BLaER1 (cell line): ENCODE data around the gene LSP1.
"Not testable (repeated sequence)": the region's sequence is repeated elsewhere in the genome, so short reads cannot be mapped to it uniquely, and the experiment has no call there.

ENCODE experiments used
- H3K27ac ChIP-seq: shearing (Covaris generic); formaldehyde crosslinking; 2 replicates; pipeline ENCODE4 v1.8.1; 2022
- H3K27me3 ChIP-seq: shearing (Covaris generic); formaldehyde crosslinking; 2 replicates; pipeline ENCODE4 v1.8.1; 2022
- H3K36me3 ChIP-seq: shearing (Covaris generic); formaldehyde crosslinking; 2 replicates; pipeline ENCODE4 v1.8.1; 2022
- H3K4me1 ChIP-seq: shearing (Covaris generic); formaldehyde crosslinking; 2 replicates; pipeline ENCODE4 v1.8.1; 2022
- H3K4me2 ChIP-seq: shearing (Covaris generic); formaldehyde crosslinking; 2 replicates; pipeline ENCODE4 v1.8.1; 2022
- H3K4me3 ChIP-seq: shearing (Covaris generic); formaldehyde crosslinking; 2 replicates; pipeline ENCODE4 v1.8.1; 2022
- H3K9ac ChIP-seq: shearing (Covaris generic); formaldehyde crosslinking; 2 replicates; pipeline ENCODE4 v1.8.1; 2022
- H3K9me3 ChIP-seq: shearing (Covaris generic); formaldehyde crosslinking; 2 replicates; pipeline ENCODE4 v1.8.1; 2022
- H4K20me1 ChIP-seq: shearing (Covaris generic); formaldehyde crosslinking; 2 replicates; pipeline ENCODE4 v1.8.1; 2022
- Cebpa-rat ChIP-seq: shearing (Covaris generic); IDR thresholded peaks from 2 replicates; pipeline ENCODE4 v1.8.1; 2022

The LSP1 gene

DNA sequence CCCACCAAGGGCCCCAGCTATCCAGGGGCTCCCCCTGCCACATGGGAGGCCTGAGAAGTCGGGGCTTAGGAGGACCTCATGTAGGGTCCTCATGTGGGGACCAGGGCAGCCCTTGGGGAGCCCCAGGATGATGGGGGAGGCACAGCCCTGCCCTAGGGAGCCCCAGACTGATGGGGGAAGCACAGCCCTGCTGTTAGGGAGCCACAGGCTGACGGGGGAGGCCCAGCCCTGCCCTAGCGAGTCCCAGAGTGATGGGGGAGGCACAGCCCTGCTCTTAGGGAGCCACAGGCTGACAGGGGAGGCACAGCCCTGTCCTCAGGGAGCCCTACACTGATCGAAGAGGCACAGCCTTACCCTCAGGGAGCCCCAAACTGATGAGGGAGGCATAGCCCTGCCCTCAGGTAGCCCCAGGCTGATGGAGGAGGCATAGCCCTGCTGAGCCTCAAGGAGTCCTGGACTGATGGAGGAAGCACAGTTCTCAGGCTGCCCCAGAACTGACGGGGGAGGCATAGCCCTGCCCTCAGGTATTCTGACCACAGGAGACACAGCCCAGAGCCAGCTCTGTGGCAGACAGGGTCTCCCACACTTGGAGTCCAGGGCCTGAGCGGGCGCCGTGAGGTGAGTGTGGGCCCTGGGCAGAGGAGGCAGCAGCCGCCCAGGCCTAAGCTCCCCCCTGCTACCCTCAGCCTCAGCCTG, 28.0 kb downstream of the LSP1 start:
- no peaks in the 10 kb centered on the region for H3K27me3 ChIP-seq
- H3K4me3 ChIP-seq: 0 out of 2 replicates have a peak overlapping the region, but pooled peaks have one; percentile 42
- peaks cover 11% of the 10 kb centered on the region; the same call in 1 of the 2 replicates for H4K20me1 ChIP-seq
- H3K36me3 ChIP-seq: no peaks in the 10 kb centered on the region
- no peaks in the 10 kb centered on the region for H3K9me3 ChIP-seq
- H3K4me2 ChIP-seq: peak overlapping the region; percentile 94
- peak overlapping the region; percentile 65 for H3K9ac ChIP-seq
- no peak for TF ChIP-seq Cebpa-rat
- peak overlapping the region; percentile 88 for H3K27ac ChIP-seq
- H3K4me1 ChIP-seq: peaks cover 82% of the 10 kb centered on the region

DNA sequence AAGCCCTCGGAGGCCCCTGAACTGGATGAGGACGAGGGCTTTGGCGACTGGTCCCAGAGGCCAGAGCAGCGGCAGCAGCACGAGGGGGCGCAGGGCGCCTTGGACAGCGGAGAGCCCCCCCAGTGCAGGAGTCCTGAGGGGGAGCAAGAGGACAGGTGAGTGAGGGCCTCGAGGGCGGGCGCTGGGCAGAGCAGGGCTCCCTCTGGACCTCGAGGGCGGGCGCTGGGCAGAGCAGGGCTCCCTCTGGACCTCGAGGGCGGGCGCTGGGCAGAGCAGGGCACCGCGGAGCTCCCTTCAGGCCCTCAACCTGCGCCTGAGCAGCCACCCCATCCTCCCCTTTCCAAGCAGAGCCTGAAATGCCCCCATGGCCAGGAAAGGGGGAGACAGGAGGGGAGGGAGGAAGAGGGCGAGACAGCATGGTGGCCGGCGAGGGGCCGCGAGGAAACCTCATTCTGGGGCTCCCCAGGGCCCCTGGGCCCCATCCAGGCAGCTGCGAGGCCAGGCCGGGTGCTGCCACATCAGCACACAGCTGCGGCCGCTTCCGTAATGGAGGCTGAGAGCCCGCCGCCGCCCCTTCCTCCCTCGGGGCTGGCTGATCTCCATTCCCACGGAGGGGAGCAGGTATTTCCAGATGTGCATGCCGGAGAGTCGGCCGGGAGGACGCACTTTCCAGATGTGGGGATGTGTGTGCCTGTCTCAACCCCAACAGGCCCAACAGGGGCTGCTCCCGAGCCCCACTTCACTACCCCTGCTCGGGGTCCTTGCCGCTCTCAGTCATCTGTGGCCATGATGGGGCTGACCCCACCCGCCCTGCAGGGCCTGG, 28.8 kb downstream of the LSP1 start:
- 0 out of 2 replicates have a peak, but pooled peaks cover 6% of the 10 kb centered on the region for H4K20me1 ChIP-seq
- H3K4me3 ChIP-seq: peak overlapping the region; percentile 42
- no peak for TF ChIP-seq Cebpa-rat
- H3K9ac ChIP-seq: peak overlapping the region; percentile 65
- no peaks in the 10 kb centered on the region for H3K36me3 ChIP-seq
- no peaks in the 10 kb centered on the region for H3K27me3 ChIP-seq
- peaks cover 74% of the 10 kb centered on the region for H3K4me1 ChIP-seq
- H3K4me2 ChIP-seq: peak overlapping the region; percentile 94
- no peaks in the 10 kb centered on the region for H3K9me3 ChIP-seq
- peak overlapping the region; percentile 88 for H3K27ac ChIP-seq

DNA sequence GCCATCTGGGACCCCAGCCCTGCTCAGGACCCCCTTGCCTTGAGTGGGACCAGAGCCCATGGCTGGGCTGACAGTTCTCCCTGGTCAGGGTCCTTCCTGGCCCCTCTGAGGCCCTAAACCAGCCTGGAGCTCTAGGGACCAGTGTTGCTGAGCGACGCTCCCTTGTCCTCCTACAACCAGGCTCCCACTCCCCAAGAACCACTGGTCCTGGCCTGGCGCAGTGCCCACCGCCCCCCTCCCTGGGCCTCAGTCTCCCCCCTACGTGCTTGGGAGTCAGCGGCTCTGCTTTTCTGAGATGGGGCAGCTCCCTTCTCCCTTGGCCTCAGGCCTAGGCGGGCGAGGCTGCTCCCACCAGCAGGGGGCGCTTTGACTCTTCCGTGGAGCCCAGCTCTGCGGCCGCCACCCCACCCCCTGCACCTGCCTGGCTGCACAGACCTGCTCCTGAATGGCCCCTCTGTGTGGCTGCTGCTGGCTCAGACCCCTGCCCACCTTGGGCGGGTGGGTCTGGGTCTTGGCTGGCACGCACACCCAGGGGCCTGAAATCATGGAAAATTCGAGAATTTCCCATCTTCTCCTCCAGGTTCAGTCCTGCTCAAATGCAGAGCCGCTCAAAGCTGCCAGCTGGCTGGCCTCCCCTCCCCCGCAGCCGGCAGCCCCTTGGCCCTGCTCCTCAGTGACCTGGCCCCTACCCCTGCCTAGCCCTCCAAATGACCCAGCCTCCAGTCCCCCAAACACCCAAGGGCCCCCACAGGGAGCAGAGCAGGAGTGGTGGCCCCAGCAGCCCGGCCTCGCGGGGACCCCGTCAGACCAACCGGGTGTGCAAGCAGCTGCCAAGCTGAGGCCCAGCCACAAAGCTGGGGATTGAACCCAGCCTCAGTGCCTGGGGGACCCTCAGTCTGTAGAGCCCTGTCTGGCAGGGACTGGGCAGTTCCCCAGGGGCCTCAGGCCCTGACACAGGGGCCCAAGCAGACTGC, 29.7 kb downstream of the LSP1 start:
- 0 out of 2 replicates have a peak, but pooled peaks cover 6% of the 10 kb centered on the region for H4K20me1 ChIP-seq
- H3K4me3 ChIP-seq: peak overlapping the region; percentile 42
- H3K36me3 ChIP-seq: no peaks in the 10 kb centered on the region
- H3K4me2 ChIP-seq: peak overlapping the region; percentile 94
- H3K9ac ChIP-seq: peak overlapping the region; percentile 43; the same call in 1 of the 2 replicates
- no peaks in the 10 kb centered on the region for H3K27me3 ChIP-seq
- no peaks in the 10 kb centered on the region for H3K9me3 ChIP-seq
- peaks cover 69% of the 10 kb centered on the region for H3K4me1 ChIP-seq
- peak overlapping the region; percentile 88 for H3K27ac ChIP-seq
- TF ChIP-seq Cebpa-rat: no peak

DNA sequence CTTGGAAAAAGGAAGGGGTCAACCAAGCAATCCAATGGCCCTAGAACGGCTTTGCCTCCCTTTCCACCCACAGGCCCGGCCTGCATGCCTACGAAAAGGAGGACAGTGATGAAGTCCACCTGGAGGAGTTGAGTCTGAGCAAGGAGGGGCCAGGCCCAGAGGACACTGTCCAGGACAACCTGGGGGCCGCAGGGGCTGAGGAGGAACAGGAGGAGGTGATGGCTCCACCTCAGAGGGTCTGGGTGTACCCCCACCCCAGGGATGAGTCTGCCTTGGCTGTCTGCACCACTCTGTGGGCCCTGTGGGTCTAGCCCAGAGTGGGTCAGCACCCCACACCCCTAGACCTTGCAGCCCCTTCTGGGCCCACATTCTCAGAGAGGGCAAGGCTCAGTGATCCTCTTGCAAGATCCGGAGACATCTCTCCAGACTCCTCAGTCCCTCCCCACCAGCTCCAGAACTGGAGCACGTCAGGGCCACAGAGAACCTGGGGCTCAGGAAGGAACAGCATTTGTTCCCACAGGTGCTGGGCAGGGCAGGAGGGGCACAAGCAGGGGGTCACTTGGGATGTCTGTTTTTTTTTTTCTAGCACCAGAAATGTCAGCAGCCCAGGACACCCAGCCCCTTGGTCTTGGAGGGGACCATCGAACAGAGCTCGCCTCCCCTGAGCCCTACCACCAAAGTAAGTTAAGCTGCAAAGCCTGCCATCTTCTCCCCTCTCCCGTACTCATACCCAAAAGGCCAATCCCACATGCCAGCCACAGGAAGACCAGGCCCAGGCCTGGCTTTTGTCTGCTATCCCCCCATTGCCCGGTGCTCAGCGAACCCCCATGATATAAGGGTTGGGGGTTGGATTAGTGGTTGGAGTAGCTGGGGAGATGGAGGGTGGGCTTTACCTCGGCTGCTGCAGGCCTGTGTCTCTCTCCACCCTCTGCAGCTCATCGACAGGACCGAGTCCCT, 30.7 kb downstream of the LSP1 start:
- TF ChIP-seq Cebpa-rat: no peak
- Histone ChIP-seq H3K27ac (peak overlapping the region; percentile 39; the same call in 1 of the 2 replicates), H4K20me1 (0 out of 2 replicates have a peak, but pooled peaks cover 6% of the 10 kb centered on the region), H3K4me2 (peak overlapping the region; percentile 94), H3K4me3 (no peak overlapping the region), H3K27me3 (no peaks in the 10 kb centered on the region), H3K4me1 (peaks cover 70% of the 10 kb centered on the region), H3K9ac (no peak overlapping the region), H3K9me3 (no peaks in the 10 kb centered on the region), H3K36me3 (no peaks in the 10 kb centered on the region)

DNA sequence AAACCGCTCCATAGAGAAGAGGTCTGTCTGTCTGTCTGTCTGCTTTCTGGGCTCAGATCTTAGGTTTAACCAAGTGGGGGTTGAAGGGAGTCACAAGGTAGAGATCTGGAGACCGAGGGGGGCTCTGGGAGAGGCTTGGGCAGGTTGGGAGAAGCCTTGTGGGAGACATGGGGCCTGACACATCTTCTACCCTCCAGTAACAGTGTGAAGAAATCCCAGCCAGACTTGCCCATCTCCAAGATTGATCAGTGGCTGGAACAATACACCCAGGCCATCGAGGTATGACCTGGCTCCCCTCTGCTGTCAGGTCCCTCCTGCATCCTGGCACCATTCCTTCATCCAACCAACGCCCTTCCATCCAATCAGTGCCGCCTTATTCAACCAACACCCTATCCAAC, 31.4 kb downstream of the LSP1 start:
- Histone ChIP-seq H3K27me3 (no peaks in the 10 kb centered on the region), H3K4me3 (no peak overlapping the region), H3K9me3 (no peaks in the 10 kb centered on the region), H4K20me1 (0 out of 2 replicates have a peak, but pooled peaks cover 6% of the 10 kb centered on the region), H3K9ac (no peak overlapping the region), H3K4me2 (0 out of 2 replicates have a peak overlapping the region, but pooled peaks have one; percentile 94), H3K27ac (no peak overlapping the region), H3K4me1 (peaks cover 72% of the 10 kb centered on the region), H3K36me3 (no peaks in the 10 kb centered on the region)
- TF ChIP-seq Cebpa-rat: no peak

DNA sequence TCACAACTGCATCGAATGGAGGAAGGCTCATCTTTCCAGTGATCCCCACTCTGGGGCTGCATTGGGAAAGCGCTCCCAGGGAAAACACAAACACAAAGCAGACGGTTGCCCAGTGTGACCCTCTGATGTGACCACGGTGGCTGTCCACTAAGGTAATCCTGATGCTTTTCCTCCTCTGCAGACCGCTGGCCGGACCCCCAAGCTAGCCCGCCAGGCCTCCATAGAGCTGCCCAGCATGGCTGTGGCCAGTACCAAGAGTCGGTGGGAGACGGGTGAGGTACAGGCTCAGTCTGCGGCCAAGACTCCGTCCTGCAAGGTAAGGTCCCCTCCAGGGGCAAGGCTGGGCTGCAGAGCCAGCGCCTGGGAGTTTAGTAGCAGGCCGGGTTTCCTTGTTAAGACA, 33.7 kb downstream of the LSP1 start:
- not testable (repeated sequence) for H3K27me3 ChIP-seq, H3K9ac ChIP-seq, H3K9me3 ChIP-seq, H3K36me3 ChIP-seq, H3K4me2 ChIP-seq, H3K4me3 ChIP-seq, H3K27ac ChIP-seq, H4K20me1 ChIP-seq
- peaks cover 72% of the 10 kb centered on the region for H3K4me1 ChIP-seq

DNA sequence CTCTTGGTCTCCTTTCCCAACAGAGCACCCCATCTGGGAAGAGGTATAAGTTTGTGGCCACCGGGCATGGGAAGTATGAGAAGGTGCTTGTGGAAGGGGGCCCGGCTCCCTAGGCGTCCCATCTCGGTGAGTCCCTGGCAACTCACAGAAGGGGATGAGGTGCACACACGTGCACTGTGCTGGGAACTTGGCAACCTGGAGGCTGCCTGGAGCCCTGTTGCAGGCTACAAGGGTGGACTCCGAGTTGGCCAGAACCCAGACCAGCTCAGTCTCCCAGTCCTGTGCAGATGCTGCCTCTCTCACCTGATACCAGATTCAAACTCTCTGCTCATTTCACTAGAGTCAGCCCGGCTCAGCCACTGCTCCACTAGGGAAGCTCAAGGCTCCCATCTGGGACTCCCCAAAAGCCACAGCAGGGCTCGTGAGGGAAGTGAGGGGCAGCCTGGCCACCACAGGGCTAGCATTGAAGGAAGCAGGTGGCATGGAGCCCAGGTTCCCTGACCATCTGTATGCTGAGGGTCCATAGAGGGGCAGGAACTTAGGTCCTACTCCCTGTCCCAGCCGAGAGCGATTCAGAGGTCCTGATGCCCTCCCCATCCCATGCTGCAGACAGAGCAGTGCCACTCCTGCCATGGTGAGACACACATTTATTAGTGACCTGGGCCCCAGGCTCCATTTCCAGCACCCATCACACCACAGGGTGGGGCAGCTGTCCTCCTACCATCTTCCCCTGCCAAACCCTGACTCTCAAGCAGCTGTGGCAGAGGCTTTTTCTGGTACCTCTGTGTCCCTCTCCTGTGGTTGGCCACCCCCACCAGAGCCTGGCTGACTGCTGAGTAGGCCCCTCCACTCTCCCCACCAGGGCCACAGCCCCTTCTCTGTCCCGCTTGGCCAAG, 34.8 kb downstream of the LSP1 start:
- peak overlapping the region; percentile 79 for H3K9ac ChIP-seq
- H3K27ac ChIP-seq: peak overlapping the region; percentile 89
- peak overlapping the region; percentile 99 for H3K4me2 ChIP-seq
- H3K4me1 ChIP-seq: peaks cover 70% of the 10 kb centered on the region
- no peak for TF ChIP-seq Cebpa-rat
- H4K20me1 ChIP-seq: no peaks in the 10 kb centered on the region
- no peaks in the 10 kb centered on the region for H3K36me3 ChIP-seq
- H3K27me3 ChIP-seq: no peaks in the 10 kb centered on the region
- no peak overlapping the region for H3K4me3 ChIP-seq
- no peaks in the 10 kb centered on the region for H3K9me3 ChIP-seq

DNA sequence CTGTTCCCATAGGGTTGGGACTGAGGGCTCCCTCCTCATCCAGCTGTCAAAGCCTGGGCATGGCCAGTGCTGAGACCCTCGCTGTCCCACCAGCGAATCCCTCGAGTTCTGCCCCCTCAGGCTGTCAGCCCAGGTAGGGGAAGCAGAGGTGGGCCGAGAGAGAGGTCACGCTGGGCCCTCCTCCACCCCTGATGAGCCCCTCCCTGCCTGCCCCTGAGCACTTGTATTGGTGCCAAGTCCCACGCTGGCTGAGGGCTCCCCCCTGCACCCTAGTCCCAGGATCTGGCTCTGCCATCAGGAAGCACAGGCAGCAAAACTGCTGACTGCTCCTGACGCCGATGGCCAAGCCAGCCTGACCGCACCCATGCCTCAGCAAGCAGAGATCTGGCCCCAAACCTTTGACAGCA, 35.5 kb downstream of the LSP1 start:
- H4K20me1 ChIP-seq: no peaks in the 10 kb centered on the region
- H3K36me3 ChIP-seq: no peaks in the 10 kb centered on the region
- TF ChIP-seq Cebpa-rat: no peak
- peak overlapping the region; percentile 79 for H3K9ac ChIP-seq
- peak overlapping the region; percentile 89 for H3K27ac ChIP-seq
- no peaks in the 10 kb centered on the region for H3K9me3 ChIP-seq
- H3K4me3 ChIP-seq: peak overlapping the region; percentile 66; the same call in 1 of the 2 replicates
- peaks cover 63% of the 10 kb centered on the region for H3K4me1 ChIP-seq
- no peaks in the 10 kb centered on the region for H3K27me3 ChIP-seq
- peak overlapping the region; percentile 99 for H3K4me2 ChIP-seq
